HG02885 (cell line): ENCODE measurements around the gene ADGRA3.

Source experiments
- ATAC-seq: cut with Tn5 transposase; IDR thresholded peaks from one replicate; pipeline ENCODE4 v1.9.1; 2021; ENCODE audit warnings: mild to moderate bottlenecking; ENCODE audit not compliant: unreplicated experiment, poor library complexity

The ADGRA3 gene

GRCh38 chr4:22515888-22516541 is at the start of gene ADGRA3:
Gene ADGRA3, minus strand, starts transcription at chr4:22516066. Its CDS starts 282 bp downstream, at chr4:22515784.
- no peak for ATAC-seq

GRCh38 chr4:22556495-22556894 is 40.6 kb upstream of the ADGRA3 start:
- ATAC-seq, result no peak

- no peak for ATAC-seq
Observed at GRCh38 chr4:22554670-22555069, 38.8 kb upstream of the ADGRA3 start.

- no peak for ATAC-seq
Observed at GRCh38 chr4:22553560-22553959, 37.7 kb upstream of the ADGRA3 start.

GRCh38 chr4:22552812-22553211 is 36.9 kb upstream of the ADGRA3 start:
- no peak for ATAC-seq

- ATAC-seq, result no peak
Observed at GRCh38 chr4:22551550-22551949, 35.7 kb upstream of the ADGRA3 start.

- no peak for ATAC-seq
Observed at GRCh38 chr4:22546299-22546698, 30.4 kb upstream of the ADGRA3 start.

GRCh38 chr4:22539251-22539650 is 23.4 kb upstream of the ADGRA3 start:
- no peak for ATAC-seq

GRCh38 chr4:22537864-22538263 is 22.0 kb upstream of the ADGRA3 start:
- no peak for ATAC-seq

- ATAC-seq, result no peak
Observed at GRCh38 chr4:22534374-22534773, 18.5 kb upstream of the ADGRA3 start.

GRCh38 chr4:22532896-22533295 is 17.0 kb upstream of the ADGRA3 start:
- no peak for ATAC-seq

- ATAC-seq, result no peak
Observed at GRCh38 chr4:22532117-22532516, 16.3 kb upstream of the ADGRA3 start.

GRCh38 chr4:22531311-22532019 is 15.6 kb upstream of the ADGRA3 start:
- no peak for ATAC-seq

GRCh38 chr4:22524895-22525294 is 9.0 kb upstream of the ADGRA3 start:
- ATAC-seq, result no peak

- no peak for ATAC-seq
Observed at GRCh38 chr4:22522706-22523501, 7.0 kb upstream of the ADGRA3 start.

GRCh38 chr4:22522206-22522605 is 6.3 kb upstream of the ADGRA3 start:
- ATAC-seq, result no peak

GRCh38 chr4:22521240-22521639 is 5.4 kb upstream of the ADGRA3 start:
- ATAC-seq, result no peak

GRCh38 chr4:22515145-22515887 is 550 bp downstream of the ADGRA3 start:
- ATAC-seq, result no peak

- ATAC-seq, result no peak
Observed at GRCh38 chr4:22514481-22514880, 1.4 kb downstream of the ADGRA3 start.

- ATAC-seq, result no peak
Observed at GRCh38 chr4:22514001-22514400, 1.9 kb downstream of the ADGRA3 start.

- no peak for ATAC-seq
Observed at GRCh38 chr4:22512306-22512705, 3.6 kb downstream of the ADGRA3 start.
